ENCODE data around the gene DUT. TPM values are rescaled to one million over a fixed set of nuclear protein-coding genes. Genes with fewer than 3 reads are reported as not detected.
"Not testable (repeated sequence)": the region's sequence is repeated elsewhere in the genome, so short reads cannot be mapped to it uniquely, and the experiment has no call there.

The DUT gene
- total and polyA plus RNA-seq, 5 donors from 2014 or later, result 60.3 to 124 (median 110) TPM

- H3K36me3 ChIP-seq (ENCODE audit: control insufficient read depth, insufficient read depth, low read length), result no peaks in the 10 kb centered on the region
- H3K9me3 ChIP-seq (ENCODE audit: control insufficient read depth in 2 of 2, low read length in 2 of 2), result no peaks in the 10 kb centered on the region
- H3K4me3 ChIP-seq (ENCODE audit: low read depth, low read length), result no peak overlapping the region
- ATAC-seq (ENCODE audit: low read depth in 2 of 2) (no peak), DNase-seq (no peak)
- Mint-ChIP-seq H3K4me3 (no peak overlapping the region), H3K9me3 (no peaks in the 10 kb centered on the region), H3K4me1 (no peaks in the 10 kb centered on the region), H3K36me3 (no peaks in the 10 kb centered on the region), H3K27me3 (peaks cover 6% of the 10 kb centered on the region), H3K27ac (no peak overlapping the region)
- no peak overlapping the region for H3K27ac ChIP-seq (ENCODE audit: insufficient read depth, low read length, poor library complexity, severe bottlenecking)
- no peaks in the 10 kb centered on the region for H3K4me1 ChIP-seq (ENCODE audit: control insufficient read depth, insufficient read depth, low read length, poor library complexity, severe bottlenecking)
- H3K27me3 ChIP-seq (ENCODE audit: control insufficient read depth, insufficient read depth, low read length), result peaks cover 1% of the 10 kb centered on the region
These were observed 16.2 kb upstream of the DUT start for GRCh38 chr15:48315041-48315440.

- Histone ChIP-seq H3K4me1 (ENCODE audit: control insufficient read depth, insufficient read depth, low read length, poor library complexity, severe bottlenecking) (no peaks in the 10 kb centered on the region), H3K36me3 (ENCODE audit: control insufficient read depth, insufficient read depth, low read length) (no peaks in the 10 kb centered on the region), H3K27ac (ENCODE audit: insufficient read depth, low read length, poor library complexity, severe bottlenecking) (no peak overlapping the region), H3K27me3 (ENCODE audit: control insufficient read depth, insufficient read depth, low read length) (peaks cover 1% of the 10 kb centered on the region), H3K4me3 (ENCODE audit: low read depth, low read length) (no peak overlapping the region), H3K9me3 (ENCODE audit: control insufficient read depth in 2 of 2, low read length in 2 of 2) (no peaks in the 10 kb centered on the region)
- Mint-ChIP-seq H3K27me3 (peaks cover 9% of the 10 kb centered on the region), H3K36me3 (no peaks in the 10 kb centered on the region), H3K9me3 (no peaks in the 10 kb centered on the region), H3K27ac (no peak overlapping the region), H3K4me3 (no peak overlapping the region), H3K4me1 (peaks cover 0 to 4% (median under 1%) of the 10 kb centered on the region in 4 donors)
- DNase-seq, result no peak
- ATAC-seq (ENCODE audit: low read depth in 2 of 2), result no peak
These were observed 14.0 kb upstream of the DUT start for GRCh38 chr15:48317221-48317620.

- Histone ChIP-seq H3K27me3 (ENCODE audit: control insufficient read depth, insufficient read depth, low read length) (peaks cover 1% of the 10 kb centered on the region), H3K27ac (ENCODE audit: insufficient read depth, low read length, poor library complexity, severe bottlenecking) (no peak overlapping the region), H3K36me3 (ENCODE audit: control insufficient read depth, insufficient read depth, low read length) (no peaks in the 10 kb centered on the region), H3K4me1 (ENCODE audit: control insufficient read depth, insufficient read depth, low read length, poor library complexity, severe bottlenecking) (no peaks in the 10 kb centered on the region), H3K4me3 (ENCODE audit: low read depth, low read length) (no peak overlapping the region), H3K9me3 (ENCODE audit: control insufficient read depth in 2 of 2, low read length in 2 of 2) (no peaks in the 10 kb centered on the region)
- H3K27ac Mint-ChIP-seq, result no peak overlapping the region
- no peak overlapping the region for H3K4me3 Mint-ChIP-seq
- H3K4me1 Mint-ChIP-seq, result peaks cover 0 to 4% (median under 1%) of the 10 kb centered on the region in 4 donors
- H3K36me3 Mint-ChIP-seq, result no peaks in the 10 kb centered on the region
- DNase-seq, result no peak
- peaks cover 9% of the 10 kb centered on the region for H3K27me3 Mint-ChIP-seq
- no peaks in the 10 kb centered on the region for H3K9me3 Mint-ChIP-seq
- ATAC-seq (ENCODE audit: low read depth in 2 of 2), result no peak
These were observed 13.1 kb upstream of the DUT start for GRCh38 chr15:48318131-48318530.

GRCh38 chr15:48323294-48323693 is 7.9 kb upstream of the DUT start:
- H3K27ac Mint-ChIP-seq, result no peak overlapping the region
- H3K36me3 Mint-ChIP-seq, result no peaks in the 10 kb centered on the region
- Histone ChIP-seq H3K36me3 (ENCODE audit: control insufficient read depth, insufficient read depth, low read length) (no peaks in the 10 kb centered on the region), H3K9me3 (ENCODE audit: control insufficient read depth in 2 of 2, low read length in 2 of 2) (no peaks in the 10 kb centered on the region), H3K27me3 (ENCODE audit: control insufficient read depth, insufficient read depth, low read length) (peaks cover 1% of the 10 kb centered on the region), H3K4me3 (ENCODE audit: low read depth, low read length) (no peak overlapping the region), H3K4me1 (ENCODE audit: control insufficient read depth, insufficient read depth, low read length, poor library complexity, severe bottlenecking) (no peaks in the 10 kb centered on the region), H3K27ac (ENCODE audit: insufficient read depth, low read length, poor library complexity, severe bottlenecking) (no peak overlapping the region)
- H3K9me3 Mint-ChIP-seq, result no peaks in the 10 kb centered on the region
- ATAC-seq (ENCODE audit: low read depth in 2 of 2) (no peak), DNase-seq (no peak)
- H3K4me1 Mint-ChIP-seq, result peaks cover 0 to 8% (median 3%) of the 10 kb centered on the region in 4 donors
- no peak overlapping the region for H3K4me3 Mint-ChIP-seq
- peaks cover 5% of the 10 kb centered on the region for H3K27me3 Mint-ChIP-seq

DNA sequence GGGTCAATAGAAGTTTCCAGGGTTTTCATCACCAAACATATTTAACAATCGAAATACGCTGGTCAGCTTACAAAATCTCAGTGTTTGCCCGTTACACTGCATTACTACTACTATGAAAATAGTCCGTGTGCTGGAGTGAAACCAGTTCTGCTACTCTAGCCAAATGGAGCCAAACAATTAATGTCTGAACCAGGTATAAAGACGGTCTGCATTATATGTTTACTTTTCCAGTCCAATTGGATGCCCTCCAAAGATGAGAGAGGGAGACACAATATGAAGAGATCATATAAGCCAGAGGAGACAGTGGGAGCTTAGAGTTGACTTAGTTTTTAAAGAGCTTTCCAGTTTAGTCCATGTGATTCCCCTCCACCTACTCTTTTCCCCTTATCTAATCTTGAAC is 6.3 kb upstream of the DUT start:
- Mint-ChIP-seq H3K27ac (no peak overlapping the region), H3K4me1 (peaks cover 1 to 10% (median 4%) of the 10 kb centered on the region in 4 donors), H3K36me3 (no peaks in the 10 kb centered on the region), H3K4me3 (no peak overlapping the region), H3K27me3 (peaks cover 5% of the 10 kb centered on the region), H3K9me3 (no peaks in the 10 kb centered on the region)
- no peaks in the 10 kb centered on the region for H3K36me3 ChIP-seq (ENCODE audit: control insufficient read depth, insufficient read depth, low read length)
- H3K27ac ChIP-seq (ENCODE audit: insufficient read depth, low read length, poor library complexity, severe bottlenecking), result no peak overlapping the region
- H3K4me1 ChIP-seq (ENCODE audit: control insufficient read depth, insufficient read depth, low read length, poor library complexity, severe bottlenecking), result no peaks in the 10 kb centered on the region
- no peak for ATAC-seq (ENCODE audit: low read depth in 2 of 2)
- no peak overlapping the region for H3K4me3 ChIP-seq (ENCODE audit: low read depth, low read length)
- DNase-seq, result no peak
- no peaks in the 10 kb centered on the region for H3K9me3 ChIP-seq (ENCODE audit: control insufficient read depth in 2 of 2, low read length in 2 of 2)
- no peaks in the 10 kb centered on the region for H3K27me3 ChIP-seq (ENCODE audit: control insufficient read depth, insufficient read depth, low read length)

- H3K27ac ChIP-seq (ENCODE audit: insufficient read depth, low read length, poor library complexity, severe bottlenecking), result no peak overlapping the region
- Mint-ChIP-seq H3K36me3 (no peaks in the 10 kb centered on the region), H3K9me3 (no peaks in the 10 kb centered on the region), H3K4me3 (no peak overlapping the region), H3K27ac (no peak overlapping the region), H3K27me3 (peaks cover 4% of the 10 kb centered on the region), H3K4me1 (peaks cover 6 to 15% (median 9%) of the 10 kb centered on the region in 4 donors)
- H3K4me3 ChIP-seq (ENCODE audit: low read depth, low read length), result no peak overlapping the region
- H3K4me1 ChIP-seq (ENCODE audit: control insufficient read depth, insufficient read depth, low read length, poor library complexity, severe bottlenecking), result peaks cover 3% of the 10 kb centered on the region
- ATAC-seq (ENCODE audit: low read depth in 2 of 2) (no peak), DNase-seq (no peak)
- no peaks in the 10 kb centered on the region for H3K36me3 ChIP-seq (ENCODE audit: control insufficient read depth, insufficient read depth, low read length)
- H3K9me3 ChIP-seq (ENCODE audit: control insufficient read depth in 2 of 2, low read length in 2 of 2), result no peaks in the 10 kb centered on the region
- no peaks in the 10 kb centered on the region for H3K27me3 ChIP-seq (ENCODE audit: control insufficient read depth, insufficient read depth, low read length)
These were observed 5.8 kb upstream of the DUT start for GRCh38 chr15:48325400-48325799.

GRCh38 chr15:48326180-48326579 is 5.0 kb upstream of the DUT start:
- not testable (repeated sequence) for H3K9me3 Mint-ChIP-seq; H3K27ac Mint-ChIP-seq; H3K27me3 ChIP-seq (ENCODE audit: control insufficient read depth, insufficient read depth, low read length); H3K27ac ChIP-seq (ENCODE audit: insufficient read depth, low read length, poor library complexity, severe bottlenecking); H3K36me3 Mint-ChIP-seq; H3K9me3 ChIP-seq (ENCODE audit: control insufficient read depth in 2 of 2, low read length in 2 of 2); H3K36me3 ChIP-seq (ENCODE audit: control insufficient read depth, insufficient read depth, low read length); H3K27me3 Mint-ChIP-seq; H3K4me1 ChIP-seq (ENCODE audit: control insufficient read depth, insufficient read depth, low read length, poor library complexity, severe bottlenecking); H3K4me3 ChIP-seq (ENCODE audit: low read depth, low read length); ATAC-seq (ENCODE audit: low read depth in 2 of 2); DNase-seq; H3K4me3 Mint-ChIP-seq
- H3K4me1 Mint-ChIP-seq, result peaks cover 6 to 18% (median 11%) of the 10 kb centered on the region in 4 donors

DNA sequence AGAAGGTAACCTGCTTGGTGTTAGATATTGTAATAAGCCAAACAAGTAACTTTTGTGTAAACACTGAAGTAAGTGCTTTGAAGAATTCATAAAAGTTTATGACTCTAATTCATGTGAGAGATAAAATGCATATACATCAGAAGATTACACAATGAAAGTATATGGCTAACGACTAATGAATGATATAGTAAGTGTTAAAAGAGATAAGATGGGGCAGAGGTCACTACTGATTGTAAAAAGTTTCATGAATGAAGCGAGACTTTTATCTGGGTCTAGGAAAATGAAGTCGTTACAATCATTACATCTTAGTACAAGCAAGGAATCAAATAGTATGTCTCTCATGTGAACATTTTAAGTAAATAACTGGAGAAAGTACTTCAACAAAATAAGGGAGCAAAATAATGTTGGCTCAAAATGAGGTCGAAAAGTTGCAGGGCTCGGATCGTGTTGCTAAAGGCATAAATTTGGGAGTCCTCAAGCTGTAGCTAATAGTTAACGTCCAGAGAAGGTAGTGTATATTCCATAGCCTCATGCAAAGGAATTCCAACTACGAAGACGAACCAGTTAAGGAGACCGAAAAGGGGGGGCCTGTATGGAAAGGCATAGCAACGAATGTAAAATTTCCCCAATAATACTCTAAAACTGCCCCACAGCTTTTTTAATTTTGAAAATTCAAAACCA is 984 bp upstream of the DUT start:
- H3K36me3 Mint-ChIP-seq, result peaks cover 5% of the 10 kb centered on the region
- peak overlapping the region; percentile 87 to 100 (median 99) for H3K4me3 Mint-ChIP-seq
- ATAC-seq (ENCODE audit: low read depth in 2 of 2) (no peak), DNase-seq (no peak)
- Histone ChIP-seq H3K27ac (ENCODE audit: insufficient read depth, low read length, poor library complexity, severe bottlenecking) (peak overlapping the region; percentile 90), H3K9me3 (ENCODE audit: control insufficient read depth in 2 of 2, low read length in 2 of 2) (no peaks in the 10 kb centered on the region), H3K27me3 (ENCODE audit: control insufficient read depth, insufficient read depth, low read length) (no peaks in the 10 kb centered on the region), H3K36me3 (ENCODE audit: control insufficient read depth, insufficient read depth, low read length) (peaks cover 7% of the 10 kb centered on the region), H3K4me3 (ENCODE audit: low read depth, low read length) (peak overlapping the region; percentile 83), H3K4me1 (ENCODE audit: control insufficient read depth, insufficient read depth, low read length, poor library complexity, severe bottlenecking) (peaks cover 17% of the 10 kb centered on the region)
- H3K27ac Mint-ChIP-seq, result peak overlapping the region; percentile 96 to 99 (median 98)
- H3K27me3 Mint-ChIP-seq, result peaks cover 4% of the 10 kb centered on the region
- peaks cover 17 to 35% (median 22%) of the 10 kb centered on the region in 4 donors for H3K4me1 Mint-ChIP-seq
- H3K9me3 Mint-ChIP-seq, result no peaks in the 10 kb centered on the region

All from CD4-positive, CD25-positive, alpha-beta regulatory T cell (primary cell).